GM19467 (cell line): Measurements from ENCODE around the gene CDC34.

Experiments used
- ATAC-seq: cut with Tn5 transposase; IDR thresholded peaks from one replicate; pipeline ENCODE4 v1.9.1; 2021; ENCODE audit warnings: mild to moderate bottlenecking, moderate library complexity; ENCODE audit not compliant: unreplicated experiment

The CDC34 gene

DNA sequence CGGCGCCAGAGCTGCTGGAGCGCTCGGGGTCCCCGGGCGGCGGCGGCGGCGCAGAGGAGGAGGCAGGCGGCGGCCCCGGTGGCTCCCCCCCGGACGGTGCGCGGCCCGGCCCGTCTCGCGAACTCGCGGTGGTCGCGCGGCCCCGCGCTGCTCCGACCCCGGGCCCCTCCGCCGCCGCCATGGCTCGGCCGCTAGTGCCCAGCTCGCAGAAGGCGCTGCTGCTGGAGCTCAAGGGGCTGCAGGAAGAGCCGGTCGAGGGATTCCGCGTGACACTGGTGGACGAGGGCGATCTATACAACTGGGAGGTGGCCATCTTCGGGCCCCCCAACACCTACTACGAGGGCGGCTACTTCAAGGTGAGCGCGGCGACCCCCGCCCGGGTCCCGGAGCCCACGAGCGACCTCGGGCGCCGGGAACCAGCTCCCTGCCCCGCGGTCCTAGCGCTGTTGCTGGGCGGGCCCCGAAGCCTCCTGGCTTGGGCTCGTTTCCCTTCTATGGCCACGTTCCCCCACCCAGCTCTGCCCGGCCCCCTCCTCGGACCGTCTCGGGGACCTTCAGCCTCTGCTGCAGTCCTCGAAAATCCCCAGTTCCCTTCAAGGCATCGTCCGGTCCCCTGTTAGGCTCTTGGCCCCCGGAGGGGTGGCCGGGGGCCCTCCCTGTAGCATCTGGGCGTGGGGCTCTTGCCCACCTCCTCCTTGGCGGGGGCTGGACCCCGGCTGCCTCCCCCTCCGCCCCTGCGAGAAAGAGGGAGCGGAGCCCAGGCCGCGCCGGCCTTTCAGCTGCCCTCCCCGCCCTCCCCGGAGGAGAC is at the start of gene CDC34:
Gene CDC34 (plus strand): TSS at position 8 of the 808 bp plus-strand sequence. CDS start 172 bp downstream, at position 180.
- ATAC-seq: peak; percentile 20

- no peak for ATAC-seq
Observed at GRCh38 chr19:482186-483041, 49.1 kb upstream of the CDC34 start.

DNA sequence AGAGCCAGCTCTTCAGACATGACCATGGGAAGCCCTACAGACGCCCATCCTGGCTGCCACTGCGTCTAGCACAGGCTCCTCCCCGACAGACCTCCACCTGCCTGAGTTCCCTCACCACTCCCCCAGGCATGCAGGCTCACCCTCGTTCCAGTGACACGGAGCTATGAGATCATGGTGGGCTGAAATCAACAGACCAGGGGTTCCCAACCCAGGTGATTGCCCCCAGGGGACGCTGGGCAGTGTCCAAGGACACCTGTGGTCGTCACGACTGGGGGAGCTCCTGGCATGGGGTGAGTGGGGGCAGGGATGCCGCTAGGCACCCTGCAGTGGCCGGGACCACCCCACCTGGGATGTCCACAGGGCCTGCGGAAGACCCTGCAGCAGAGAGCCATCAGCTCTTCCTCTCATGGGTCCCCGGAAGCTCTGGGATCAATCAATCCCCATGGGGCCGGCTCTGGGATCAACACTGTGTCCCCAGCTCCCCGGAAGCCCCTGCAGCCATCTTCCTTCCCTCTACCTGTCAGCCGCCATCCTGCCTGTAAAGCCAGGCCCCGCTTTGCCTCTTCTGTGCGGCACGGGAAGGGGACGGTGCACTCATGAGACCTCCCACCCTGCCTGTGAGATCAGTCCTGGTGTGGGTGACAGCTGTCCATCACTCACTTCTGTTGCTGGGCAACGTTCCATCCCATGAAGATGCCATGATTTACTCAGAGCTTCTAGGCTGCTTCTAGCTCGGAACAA is 48.1 kb upstream of the CDC34 start:
- ATAC-seq: no peak

DNA sequence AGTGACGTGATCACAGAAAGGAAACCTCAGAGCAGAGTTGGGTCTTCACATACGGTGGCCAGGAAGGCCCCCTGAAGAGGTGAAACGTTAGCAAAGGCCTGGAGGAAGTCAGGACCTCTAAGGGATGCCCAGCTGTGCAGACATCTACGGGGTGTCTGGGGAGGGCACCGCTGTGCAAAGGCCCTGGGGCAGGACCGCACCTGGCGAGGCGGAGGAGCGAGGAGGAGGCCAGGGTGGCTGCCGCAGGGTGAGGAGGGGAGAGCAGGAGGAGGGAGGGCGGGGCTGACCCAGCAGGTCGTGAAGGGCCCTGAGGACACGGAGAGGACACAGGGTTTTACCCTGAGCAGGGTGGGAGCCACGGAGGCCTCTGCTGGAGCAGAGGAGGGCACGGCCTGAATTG is 47.1 kb upstream of the CDC34 start:
- ATAC-seq: no peak

GRCh38 chr19:485077-485476 is 46.5 kb upstream of the CDC34 start:
- no peak for ATAC-seq

GRCh38 chr19:485583-486236 is 45.9 kb upstream of the CDC34 start:
- ATAC-seq: no peak

- peak; percentile 65 for ATAC-seq
Observed at GRCh38 chr19:488505-489417, 42.8 kb upstream of the CDC34 start.

- ATAC-seq: peak; percentile 2
Observed at GRCh38 chr19:489418-490196, 42.0 kb upstream of the CDC34 start.

GRCh38 chr19:491146-491741 is 40.3 kb upstream of the CDC34 start:
- ATAC-seq: no peak

DNA sequence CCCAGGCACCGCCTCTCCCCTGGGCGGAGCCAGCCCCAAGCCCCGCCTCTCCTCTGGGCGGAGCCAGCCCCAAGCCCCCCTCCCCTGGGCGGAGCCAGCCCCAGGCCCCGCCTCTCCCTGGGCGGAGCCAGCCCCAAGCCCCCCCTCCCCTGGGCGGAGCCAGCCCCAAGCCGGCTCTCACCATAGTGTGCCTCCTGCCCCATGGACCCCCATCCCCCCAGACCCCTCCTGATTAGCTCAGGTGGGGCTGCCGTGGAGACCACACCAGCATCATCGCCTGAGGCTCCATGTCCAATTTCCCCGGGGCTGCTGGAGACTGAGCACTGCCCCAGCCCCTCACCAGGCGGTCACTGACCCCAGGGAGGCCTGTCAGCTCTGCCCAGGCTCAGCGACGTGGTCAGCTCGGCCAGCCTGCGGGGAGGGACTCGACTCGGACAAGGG is 39.4 kb upstream of the CDC34 start:
- no peak for ATAC-seq

- no peak for ATAC-seq
Observed at GRCh38 chr19:493391-494170, 38.0 kb upstream of the CDC34 start.

- no peak for ATAC-seq
Observed at GRCh38 chr19:494171-495080, 37.1 kb upstream of the CDC34 start.

- no peak for ATAC-seq
Observed at GRCh38 chr19:495081-495401, 36.5 kb upstream of the CDC34 start.

GRCh38 chr19:495402-496111 is 36.0 kb upstream of the CDC34 start:
- ATAC-seq: no peak

- ATAC-seq: no peak
Observed at GRCh38 chr19:496112-496665, 35.4 kb upstream of the CDC34 start, which contains the start of gene MADCAM1. MADCAM1 (plus strand) TSS chr19:496486; CDS start chr19:496500, 14 bp downstream.

DNA sequence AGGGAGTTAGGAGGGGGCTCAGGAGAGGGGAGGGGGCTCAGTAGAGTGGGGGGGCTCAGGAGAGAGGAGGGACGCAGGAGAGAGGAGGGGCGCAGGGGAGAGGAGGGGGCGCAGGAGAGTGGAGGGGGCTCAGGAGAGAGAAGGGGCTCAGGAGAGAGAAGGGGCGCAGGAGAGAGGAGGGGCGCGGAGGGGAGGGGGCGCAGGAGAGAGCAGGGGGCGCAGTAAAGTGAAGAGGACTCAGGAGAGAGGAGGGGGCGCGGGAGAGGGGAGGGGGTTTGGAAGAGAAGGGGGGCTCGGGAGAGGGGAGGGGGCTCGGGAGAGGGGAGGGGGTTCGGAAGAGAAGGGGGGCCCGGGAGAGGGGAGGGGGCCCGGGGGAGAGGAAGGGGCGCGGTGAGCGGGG is 34.6 kb upstream of the CDC34 start:
- no peak for ATAC-seq
